ENCODE data around the gene TMEFF2. TPM values are rescaled to one million over a fixed set of nuclear protein-coding genes. Genes with fewer than 3 reads are reported as not detected.

The TMEFF2 gene
- total RNA-seq, 1 donor from 2014 or later = not detected

- intact Hi-C loops (cut with DNase I) = no loop called here
- no peak for DNase-seq (ENCODE audit: low spot score)
These were observed 165.6 kb downstream of the TMEFF2 start for GRCh38 chr2:192029089-192029488.

GRCh38 chr2:192026825-192027120, 168.0 kb downstream of the TMEFF2 start:
- no peak for DNase-seq (ENCODE audit: low spot score)
- intact Hi-C loops (cut with DNase I) = no loop called here

- intact Hi-C loops (cut with DNase I) = no loop called here
- DNase-seq (ENCODE audit: low spot score) = no peak
These were observed 168.5 kb downstream of the TMEFF2 start for GRCh38 chr2:192026059-192026824.

DNA sequence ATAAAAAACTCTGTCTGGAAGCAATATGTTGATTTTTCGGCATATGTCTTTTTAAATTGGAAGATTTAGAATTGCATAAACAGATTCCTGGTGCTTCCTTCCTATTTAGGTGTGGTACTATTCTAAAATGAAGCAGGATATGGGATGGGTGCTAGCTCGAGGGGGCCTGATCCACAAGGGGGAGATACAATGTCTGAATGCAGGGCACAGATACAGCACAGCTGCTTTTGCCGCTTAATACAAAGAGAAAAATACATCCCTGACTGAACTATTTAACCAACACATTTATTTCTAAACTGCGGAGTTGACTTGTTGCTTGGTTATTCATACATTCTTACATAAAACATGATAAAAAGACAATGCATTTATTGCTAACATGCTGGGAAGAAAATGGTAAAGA, 169.1 kb downstream of the TMEFF2 start:
- intact Hi-C loops (cut with DNase I) = no loop called here

GRCh38 chr2:192023006-192023405, 171.7 kb downstream of the TMEFF2 start:
- intact Hi-C loops (cut with DNase I) = no loop called here

More for the DNA sequence above, 169.1 kb downstream of the TMEFF2 start:
- no peak for DNase-seq (ENCODE audit: low spot score)

DNA sequence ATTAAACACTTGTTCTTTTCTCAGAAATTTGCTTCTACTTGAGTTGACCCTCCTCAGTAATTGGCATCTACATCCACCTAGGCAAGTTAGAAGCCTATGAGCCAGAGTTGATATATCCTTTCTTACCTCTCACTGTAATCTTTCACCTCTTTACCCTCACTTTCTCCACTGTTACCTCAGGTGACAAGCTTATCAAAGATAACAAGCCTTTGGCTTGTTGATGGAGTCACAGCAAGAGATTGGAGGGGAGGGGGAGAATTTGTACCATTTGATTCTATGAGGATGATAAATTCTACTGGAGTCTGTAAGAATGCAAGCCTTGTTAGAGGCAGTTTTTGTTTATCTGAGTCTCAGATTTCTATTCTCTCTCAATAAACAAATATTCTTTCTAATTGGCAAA, 176.9 kb downstream of the TMEFF2 start:
- DNase-seq (ENCODE audit: low spot score) = no peak
- intact Hi-C loops (cut with DNase I) = no loop called here

More at GRCh38 chr2:192023006-192023405, 171.7 kb downstream of the TMEFF2 start:
- no peak for DNase-seq (ENCODE audit: low spot score)

GRCh38 chr2:192016265-192016664, 178.5 kb downstream of the TMEFF2 start:
- intact Hi-C loops (cut with DNase I) = no loop called here
- no peak for DNase-seq (ENCODE audit: low spot score)

- intact Hi-C loops (cut with DNase I) = no loop called here
- DNase-seq (ENCODE audit: low spot score) = no peak
These were observed 181.5 kb downstream of the TMEFF2 start for GRCh38 chr2:192013211-192013610.

DNA sequence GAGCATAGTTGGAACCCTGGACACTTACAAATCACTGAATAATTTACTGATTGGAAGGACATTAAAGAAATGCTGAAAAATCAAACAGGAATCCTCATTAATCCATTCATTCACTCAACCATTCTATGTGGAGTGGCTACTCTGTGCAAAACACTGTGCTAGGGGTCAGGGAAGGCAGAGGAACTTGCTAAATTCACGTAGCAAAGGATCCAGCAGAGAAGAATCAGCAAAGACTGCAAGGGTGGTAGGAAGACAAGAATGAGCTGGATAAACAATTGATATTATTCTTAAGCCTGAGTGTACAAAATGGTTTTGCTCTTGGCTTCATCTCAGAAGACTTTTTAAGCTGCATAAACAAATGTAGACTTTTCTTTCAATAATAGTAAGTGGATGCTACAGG, 183.5 kb downstream of the TMEFF2 start:
- intact Hi-C loops (cut with DNase I) = no loop called here
- no peak for DNase-seq (ENCODE audit: low spot score)

GRCh38 chr2:192010073-192010472, 184.7 kb downstream of the TMEFF2 start:
- no peak for DNase-seq (ENCODE audit: low spot score)
- intact Hi-C loops (cut with DNase I) = no loop called here

GRCh38 chr2:192007581-192008228, 187.0 kb downstream of the TMEFF2 start:
- no peak for DNase-seq (ENCODE audit: low spot score)
- intact Hi-C loops (cut with DNase I) = no loop called here

GRCh38 chr2:192005211-192005610, 189.5 kb downstream of the TMEFF2 start:
- DNase-seq (ENCODE audit: low spot score) = no peak
- intact Hi-C loops (cut with DNase I) = no loop called here

GRCh38 chr2:192004188-192004963, 190.4 kb downstream of the TMEFF2 start:
- DNase-seq (ENCODE audit: low spot score) = no peak
- intact Hi-C loops (cut with DNase I) = no loop called here

DNA sequence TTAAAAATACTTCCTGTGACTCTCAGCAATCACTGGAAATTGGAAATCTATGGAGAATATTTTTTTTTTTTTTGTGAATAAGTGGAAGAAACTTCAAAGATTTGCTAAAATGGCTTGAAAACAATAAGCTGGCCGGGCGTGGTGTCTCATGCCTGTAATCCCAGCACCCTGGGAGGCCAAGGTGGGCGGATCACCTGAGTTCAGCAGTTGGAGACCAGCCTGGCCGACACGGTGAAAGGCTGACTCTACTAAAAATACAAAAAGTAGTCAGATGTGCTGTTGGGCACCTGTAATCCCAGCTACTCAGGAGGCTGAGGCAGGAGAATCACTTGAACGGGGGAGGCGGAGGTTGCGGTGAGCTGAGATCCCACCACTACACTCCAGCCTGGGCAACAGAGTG, 192.3 kb downstream of the TMEFF2 start:
- DNase-seq (ENCODE audit: low spot score) = no peak
- intact Hi-C loops (cut with DNase I) = no loop called here

DNA sequence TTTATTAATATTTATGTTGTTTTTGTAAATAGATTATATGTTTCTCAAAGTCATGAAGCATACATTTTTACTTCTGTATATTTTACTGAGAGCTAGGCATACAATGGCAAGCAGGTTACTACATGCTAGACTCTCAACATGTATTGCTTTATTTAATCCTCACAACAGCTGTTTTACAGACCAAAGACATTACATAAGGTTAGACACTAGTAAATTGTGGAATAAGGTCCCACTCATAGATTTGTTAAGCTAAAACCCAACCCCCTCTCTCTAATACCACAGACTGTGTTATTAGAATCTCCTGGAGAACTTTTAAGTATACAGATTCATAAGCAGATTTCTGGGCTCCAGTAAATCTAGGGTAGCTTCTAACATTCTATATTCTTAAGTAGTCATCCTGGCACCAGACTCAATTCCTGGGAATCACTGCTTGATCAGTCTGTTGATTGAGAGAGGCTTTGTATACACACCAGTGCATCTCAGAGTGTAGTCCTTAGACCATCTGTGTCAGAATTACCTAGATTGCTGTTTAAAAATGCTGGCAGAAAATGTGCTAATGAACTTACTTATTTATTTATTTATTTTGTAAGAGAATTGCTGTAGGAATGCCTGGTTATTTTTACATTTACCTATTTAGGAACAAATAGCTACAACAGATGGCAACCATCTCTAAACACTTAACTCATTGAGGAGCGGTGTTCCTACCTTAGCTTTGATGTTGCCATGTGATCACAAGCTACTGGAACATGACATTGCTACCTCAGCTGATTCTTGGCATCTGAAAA, 194.3 kb downstream of the TMEFF2 start:
- DNase-seq (ENCODE audit: low spot score) = no peak
- intact Hi-C loops (cut with DNase I) = no loop called here

DNA sequence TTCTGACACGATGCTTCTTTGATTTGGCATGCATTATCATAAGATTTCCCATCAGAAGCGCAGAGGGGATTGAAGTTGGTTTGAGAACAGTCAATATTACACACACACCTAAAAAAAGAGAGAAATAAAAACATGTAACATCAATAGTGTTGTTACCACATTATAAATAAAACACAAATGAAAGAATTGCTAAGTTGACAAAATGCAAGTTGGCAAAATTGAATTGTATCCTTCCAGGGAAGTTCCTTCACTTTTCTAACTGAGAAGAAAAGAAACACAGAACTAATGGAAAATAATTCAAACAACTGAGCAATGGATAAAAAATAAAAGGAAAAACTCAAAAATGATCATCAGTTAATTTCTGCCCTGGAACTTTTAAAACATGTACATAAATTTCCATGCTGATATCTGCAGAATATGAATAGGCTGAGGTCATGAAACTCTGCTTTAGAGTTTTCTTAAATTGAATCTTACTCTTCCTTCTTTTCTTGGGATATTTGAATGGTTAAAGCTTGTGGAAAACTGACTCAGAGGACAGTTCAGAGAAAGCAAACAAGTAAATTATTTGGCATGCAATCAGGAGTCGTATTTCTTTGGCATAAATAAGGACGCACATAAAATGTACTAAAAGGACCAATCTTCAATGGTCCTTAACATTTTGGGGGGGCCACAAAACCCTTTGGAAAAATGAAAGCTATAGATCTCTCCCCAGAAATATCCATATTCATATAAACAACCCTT, 195.5 kb downstream of the TMEFF2 start:
- intact Hi-C loops (cut with DNase I) = no loop called here
- no peak for DNase-seq (ENCODE audit: low spot score)

DNA sequence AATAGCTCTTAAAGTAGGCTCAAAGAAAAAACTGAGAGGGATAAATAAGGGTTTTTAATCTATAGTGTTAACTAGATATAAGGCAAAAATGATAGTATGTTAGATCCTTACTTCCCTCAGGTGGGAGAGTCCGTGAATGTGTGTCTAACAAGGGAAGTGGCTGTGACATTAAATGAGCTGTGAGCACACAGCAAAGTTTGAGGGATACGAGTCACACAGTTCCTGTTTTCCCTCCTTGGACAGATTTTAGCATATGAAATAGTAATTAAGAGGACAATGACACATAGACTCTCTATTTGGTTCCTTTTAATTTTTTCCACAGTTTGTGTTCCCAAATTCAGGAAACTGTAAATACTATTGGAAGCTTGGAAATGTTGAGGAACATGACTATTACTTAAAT, 199.4 kb downstream of the TMEFF2 start:
- intact Hi-C loops (cut with DNase I) = no loop called here
- DNase-seq (ENCODE audit: low spot score) = no peak

DNA sequence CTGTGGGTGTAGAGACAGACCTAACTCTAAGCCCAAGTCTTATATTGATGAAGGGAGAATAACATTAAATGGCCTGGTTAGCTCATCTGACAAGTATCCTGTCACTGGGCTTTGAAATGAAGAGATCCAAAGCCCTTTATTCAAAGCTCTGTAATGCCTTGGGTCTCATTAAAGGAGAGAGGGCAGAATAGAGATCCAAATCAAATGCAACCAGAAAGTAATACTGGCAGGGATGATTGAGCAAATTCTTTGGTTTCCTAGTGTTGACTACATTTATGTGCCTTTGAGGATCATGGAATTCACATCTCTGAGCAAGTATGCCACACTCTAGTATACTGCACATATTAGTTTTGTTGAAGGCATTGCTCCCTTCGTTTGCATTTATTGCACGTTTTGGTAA, 200.0 kb downstream of the TMEFF2 start:
- intact Hi-C loops (cut with DNase I) = no loop called here
- no peak for DNase-seq (ENCODE audit: low spot score)

- intact Hi-C loops (cut with DNase I) = no loop called here
- no peak for DNase-seq (ENCODE audit: low spot score)
These were observed 203.3 kb downstream of the TMEFF2 start for GRCh38 chr2:191991442-191991841.

Measured in cardiac septum (tissue), 1 donor.